Measurements from ENCODE around the gene HOXA1. TPM values are rescaled to one million over a fixed set of nuclear protein-coding genes. Genes with fewer than 3 reads are reported as not detected.

The HOXA1 gene
- total and polyA plus RNA-seq, 2 donors from 2014 or later = 1.1 to 2.4 TPM

GRCh38 chr7:27124902-27125689 lies 29.3 kb upstream of the HOXA1 start:
- no peak for FAIRE-seq
- intact Hi-C loops (cut with DNase I) = no loop called here
- peak overlapping the region; percentile 59 to 75 (median 70) for H3K4me3 ChIP-seq (ENCODE audit: low read length in 3 of 3)

GRCh38 chr7:27124096-27124901 lies 28.5 kb upstream of the HOXA1 start:
- intact Hi-C loops (cut with DNase I) = no loop called here
- Histone ChIP-seq H3K27ac (ENCODE audit: low read depth in 2 of 2, low read length in 2 of 2) (peak overlapping the region; percentile 88), H3K9ac (ENCODE audit: low read length in 3 of 3) (peak overlapping the region in 2 of 3 donors; percentile 81 to 84), H3K4me3 (ENCODE audit: low read length in 3 of 3) (peak overlapping the region; percentile 59 to 75 (median 70)), H3K4me1 (ENCODE audit: control insufficient read depth in 2 of 3, insufficient read depth in 2 of 3, low read depth in 1 of 3, low read length in 3 of 3) (peaks cover 36 to 47% (median 38%) of the 10 kb centered on the region in 3 donors), H3K36me3 (ENCODE audit: control insufficient read depth in 2 of 3, insufficient read depth in 3 of 3, low read length in 3 of 3) (peaks cover 0 to 2% (median 0%) of the 10 kb centered on the region in 3 donors), H3K9me3 (ENCODE audit: control insufficient read depth in 2 of 3, insufficient read depth in 1 of 3, low read length in 3 of 3) (no peaks in the 10 kb centered on the region), H3K27me3 (ENCODE audit: control insufficient read depth, insufficient read depth, low read length) (no peaks in the 10 kb centered on the region)
- no peak for TF ChIP-seq CTCF (IDR thresholded peaks at IDR 0.05; ENCODE audit: borderline replicate concordance, extremely low read depth, insufficient read depth)
- FAIRE-seq (no peak), DNase-seq (peak in 4 of 5 donors; percentile 68 to 91 (median 83))

More at GRCh38 chr7:27124902-27125689, 29.3 kb upstream of the HOXA1 start:
- peaks cover 32 to 39% (median 32%) of the 10 kb centered on the region in 3 donors for H3K4me1 ChIP-seq (ENCODE audit: control insufficient read depth in 2 of 3, insufficient read depth in 2 of 3, low read depth in 1 of 3, low read length in 3 of 3)
- no peaks in the 10 kb centered on the region for H3K9me3 ChIP-seq (ENCODE audit: control insufficient read depth in 2 of 3, insufficient read depth in 1 of 3, low read length in 3 of 3)
- no peaks in the 10 kb centered on the region for H3K27me3 ChIP-seq (ENCODE audit: control insufficient read depth, insufficient read depth, low read length)
- H3K9ac ChIP-seq (ENCODE audit: low read length in 3 of 3) = peak overlapping the region in 2 of 3 donors; percentile 40 to 81
- peak overlapping the region; percentile 88 for H3K27ac ChIP-seq (ENCODE audit: low read depth in 2 of 2, low read length in 2 of 2)
- peak in 2 of 5 donors; percentile 42 to 58 for DNase-seq
- H3K36me3 ChIP-seq (ENCODE audit: control insufficient read depth in 2 of 3, insufficient read depth in 3 of 3, low read length in 3 of 3) = peaks cover 0 to 2% (median 0%) of the 10 kb centered on the region in 3 donors
- no peak for TF ChIP-seq CTCF (IDR thresholded peaks at IDR 0.05; ENCODE audit: borderline replicate concordance, extremely low read depth, insufficient read depth)

GRCh38 chr7:27123477-27124053 lies 27.8 kb upstream of the HOXA1 start:
- peaks cover 37 to 51% (median 37%) of the 10 kb centered on the region in 3 donors for H3K4me1 ChIP-seq (ENCODE audit: control insufficient read depth in 2 of 3, insufficient read depth in 2 of 3, low read depth in 1 of 3, low read length in 3 of 3)
- peaks cover 0 to under 1% (median 0%) of the 10 kb centered on the region in 3 donors for H3K36me3 ChIP-seq (ENCODE audit: control insufficient read depth in 2 of 3, insufficient read depth in 3 of 3, low read length in 3 of 3)
- intact Hi-C loops (cut with DNase I) = no loop called here
- peak overlapping the region; percentile 88 for H3K27ac ChIP-seq (ENCODE audit: low read depth in 2 of 2, low read length in 2 of 2)
- no peaks in the 10 kb centered on the region for H3K27me3 ChIP-seq (ENCODE audit: control insufficient read depth, insufficient read depth, low read length)
- TF ChIP-seq CTCF (IDR thresholded peaks at IDR 0.05; ENCODE audit: borderline replicate concordance, extremely low read depth, insufficient read depth) = no peak
- no peak for FAIRE-seq
- peak in 3 of 5 donors; percentile 37 to 74 (median 58) for DNase-seq
- peak overlapping the region; percentile 64 to 84 (median 81) for H3K9ac ChIP-seq (ENCODE audit: low read length in 3 of 3)
- no peaks in the 10 kb centered on the region for H3K9me3 ChIP-seq (ENCODE audit: control insufficient read depth in 2 of 3, insufficient read depth in 1 of 3, low read length in 3 of 3)
- H3K4me3 ChIP-seq (ENCODE audit: low read length in 3 of 3) = peak overlapping the region; percentile 59 to 75 (median 70)

Measured in kidney (tissue), 14 donors.